HUDEP-2 (cell line): ENCODE data around the gene CCDC144A.
"Not testable (repeated sequence)": the region's sequence is repeated elsewhere in the genome, so short reads cannot be mapped to it uniquely, and the experiment has no call there.

Experiments used
- DNase-seq, 76 experiments: peaks; one replicate each; lab custom pipeline; 2025; ENCODE audit not compliant: unreplicated experiment in 76 of 76; lab: John Stamatoyannopoulos, UW

The CCDC144A gene

GRCh38 chr17:16750515-16750914 is 60.5 kb downstream of the CCDC144A start:
- DNase-seq: not testable (repeated sequence)

GRCh38 chr17:16751224-16751923 is 61.3 kb downstream of the CCDC144A start:
- DNase-seq: peak in 7 of 76 experiments; percentile 1 to 14 (median 11)

- not testable (repeated sequence) for DNase-seq
Measured at GRCh38 chr17:16751924-16752287, 61.9 kb downstream of the CCDC144A start.

- not testable (repeated sequence) for DNase-seq
Measured at GRCh38 chr17:16757520-16757919, 67.5 kb downstream of the CCDC144A start.

- not testable (repeated sequence) for DNase-seq
Measured at GRCh38 chr17:16758177-16758576, 68.1 kb downstream of the CCDC144A start.

- DNase-seq: not testable (repeated sequence)
Measured at GRCh38 chr17:16768290-16769175, 78.5 kb downstream of the CCDC144A start.

GRCh38 chr17:16772394-16773145 is 82.5 kb downstream of the CCDC144A start:
- not testable (repeated sequence) for DNase-seq

- DNase-seq: not testable (repeated sequence)
Measured at GRCh38 chr17:16773146-16773522, 83.1 kb downstream of the CCDC144A start.

- DNase-seq: not testable (repeated sequence)
Measured at GRCh38 chr17:16787851-16788250, 97.8 kb downstream of the CCDC144A start.

GRCh38 chr17:16788889-16789536 is 99.0 kb downstream of the CCDC144A start:
- not testable (repeated sequence) for DNase-seq

GRCh38 chr17:16789622-16790021 is 99.6 kb downstream of the CCDC144A start:
- DNase-seq: not testable (repeated sequence)

- not testable (repeated sequence) for DNase-seq
Measured at GRCh38 chr17:16790313-16790871, 100.4 kb downstream of the CCDC144A start.

GRCh38 chr17:16794215-16794614 is 104.2 kb downstream of the CCDC144A start:
- peak in 2 of 76 experiments; percentile 1 to 25 for DNase-seq

GRCh38 chr17:16795894-16796293 is 105.9 kb downstream of the CCDC144A start:
- DNase-seq: not testable (repeated sequence)

- not testable (repeated sequence) for DNase-seq
Measured at GRCh38 chr17:16804851-16805250, 114.8 kb downstream of the CCDC144A start.

- DNase-seq: not testable (repeated sequence)
Measured at GRCh38 chr17:16806599-16806998, 116.6 kb downstream of the CCDC144A start.

- not testable (repeated sequence) for DNase-seq
Measured at GRCh38 chr17:16807620-16808019, 117.6 kb downstream of the CCDC144A start.

GRCh38 chr17:16810236-16810635 is 120.2 kb downstream of the CCDC144A start:
- DNase-seq: not testable (repeated sequence)

- peak in 3 of 76 experiments; percentile 4 to 10 (median 8) for DNase-seq
Measured at GRCh38 chr17:16812126-16812525, 122.1 kb downstream of the CCDC144A start.

GRCh38 chr17:16814439-16814838 is 124.4 kb downstream of the CCDC144A start:
- DNase-seq: no peak
